Islet of Langerhans (tissue), 1 donor: ENCODE results near the gene DNAJA2.
"Not testable (repeated sequence)": the region's sequence is repeated elsewhere in the genome, so short reads cannot be mapped to it uniquely, and the experiment has no call there.

Experiments used
- FAIRE-seq: peaks from one replicate; lab custom pipeline; 2011; peaks lifted over from hg19 to GRCh38; lab: Jason Lieb, UNC

Gene DNAJA2

DNA sequence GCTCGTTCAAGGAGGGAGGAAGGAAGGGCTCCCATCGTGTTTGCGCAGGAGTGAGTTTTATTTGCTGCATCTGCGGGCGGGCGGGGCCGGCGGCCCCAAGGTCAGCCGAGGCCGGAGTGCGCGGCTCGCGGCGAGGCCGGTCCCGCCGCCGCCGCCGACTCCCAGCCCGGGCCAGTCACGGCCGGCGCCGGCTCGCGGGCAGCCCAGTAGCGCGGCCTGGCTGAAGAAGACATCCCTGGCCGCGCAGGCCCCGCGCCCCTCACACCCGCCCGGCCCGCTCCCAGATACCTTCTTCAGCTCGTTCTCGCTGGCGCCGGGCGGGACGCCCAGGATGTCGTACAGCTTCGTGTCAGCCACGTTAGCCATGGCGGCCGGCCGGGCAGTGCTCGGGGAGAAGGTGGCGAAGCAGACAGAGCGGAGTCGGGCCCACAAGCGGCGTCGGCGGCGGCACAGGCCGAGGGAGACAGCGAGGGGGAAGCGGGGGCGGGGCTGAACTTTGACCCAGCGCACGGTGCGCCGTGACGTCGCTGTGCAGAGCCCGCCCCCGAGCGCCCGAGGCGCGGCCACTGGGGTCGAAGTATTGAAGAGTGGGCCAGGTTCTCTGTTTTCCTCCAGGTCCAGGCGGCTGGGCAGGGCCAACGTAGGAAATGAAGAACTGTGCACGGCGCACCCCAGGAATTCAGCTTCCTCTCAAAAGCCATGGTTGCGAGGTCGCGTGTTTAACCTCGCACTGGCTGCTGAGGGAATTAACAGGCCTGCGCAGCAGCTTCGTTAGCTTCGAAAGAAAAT, at the start of gene DNAJA2:
Gene DNAJA2 (minus strand): TSS at position 468 of the 789 bp plus-strand sequence. CDS start 102 bp downstream, at position 366.
- FAIRE-seq, result no peak

DNA sequence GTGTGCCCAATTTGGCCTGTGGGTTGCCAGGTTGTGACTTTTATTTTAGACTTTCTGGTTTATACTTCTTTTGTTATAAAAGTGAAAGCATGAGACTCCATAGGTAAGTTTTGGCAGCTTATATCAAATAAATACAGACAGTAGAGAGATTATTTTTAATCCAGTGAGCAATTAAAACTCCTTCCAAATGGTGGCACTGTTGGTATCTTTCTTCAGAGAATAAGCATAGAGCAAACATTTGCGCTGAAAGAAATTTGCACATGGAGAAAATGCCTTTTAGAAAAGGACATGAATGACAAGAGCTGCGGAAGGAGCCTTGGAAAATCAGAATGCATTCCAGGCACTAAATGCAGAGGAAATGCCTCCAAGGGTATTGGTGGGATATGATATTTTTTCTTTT, 46.1 kb upstream of the DNAJA2 start:
- no peak for FAIRE-seq

DNA sequence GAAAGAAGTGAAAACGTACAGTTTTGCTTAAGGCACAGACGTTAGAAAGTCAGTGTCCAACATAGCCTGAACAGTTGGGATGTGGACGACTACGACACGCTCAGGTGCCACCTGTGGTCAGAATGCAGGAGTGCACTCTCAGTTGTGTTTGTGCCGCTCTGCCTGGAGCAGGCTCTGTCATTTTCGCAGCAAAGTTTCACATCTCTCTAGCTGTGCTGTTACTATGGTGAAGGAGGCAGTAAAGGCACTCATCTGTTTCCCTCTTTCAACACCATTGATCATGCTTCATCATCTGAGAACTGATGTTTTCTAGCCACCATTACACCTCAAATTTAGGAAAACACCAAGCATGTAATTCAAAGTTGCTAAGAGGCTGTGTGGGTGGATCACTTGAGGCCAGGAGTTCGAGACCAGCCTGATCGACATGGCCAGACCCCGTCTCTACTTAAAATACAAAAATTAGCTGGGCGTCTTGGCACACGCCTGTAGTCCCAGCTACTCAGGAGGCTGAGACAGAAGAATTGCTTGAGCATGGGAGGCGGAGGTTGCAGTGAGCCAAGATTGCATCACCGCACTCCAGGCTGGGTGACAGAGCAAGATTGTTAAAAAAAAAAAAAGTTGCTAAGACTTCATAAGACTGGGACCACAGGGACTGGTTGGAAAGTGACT, 44.9 kb upstream of the DNAJA2 start:
- FAIRE-seq, result peak; percentile 53

DNA sequence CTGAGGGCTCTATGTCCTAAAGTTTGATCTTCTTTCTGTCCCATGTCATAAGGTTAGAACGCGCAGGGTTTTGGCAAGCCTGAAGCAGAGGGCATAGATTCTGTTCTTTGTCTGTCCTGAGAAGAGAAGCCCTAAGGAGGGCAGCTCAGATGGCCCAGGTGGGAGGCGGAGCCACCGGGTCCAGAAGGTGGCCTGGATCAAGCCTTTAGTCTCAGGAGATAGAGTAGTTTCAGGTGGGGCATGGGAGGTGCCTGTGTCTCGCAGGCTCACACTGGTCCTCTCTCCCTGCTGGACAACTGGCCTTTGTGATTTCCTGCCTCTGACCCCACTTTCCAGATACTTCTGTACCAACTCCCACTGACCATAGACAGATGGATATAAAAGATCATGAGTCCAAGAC, 44.2 kb upstream of the DNAJA2 start:
- FAIRE-seq, result no peak

DNA sequence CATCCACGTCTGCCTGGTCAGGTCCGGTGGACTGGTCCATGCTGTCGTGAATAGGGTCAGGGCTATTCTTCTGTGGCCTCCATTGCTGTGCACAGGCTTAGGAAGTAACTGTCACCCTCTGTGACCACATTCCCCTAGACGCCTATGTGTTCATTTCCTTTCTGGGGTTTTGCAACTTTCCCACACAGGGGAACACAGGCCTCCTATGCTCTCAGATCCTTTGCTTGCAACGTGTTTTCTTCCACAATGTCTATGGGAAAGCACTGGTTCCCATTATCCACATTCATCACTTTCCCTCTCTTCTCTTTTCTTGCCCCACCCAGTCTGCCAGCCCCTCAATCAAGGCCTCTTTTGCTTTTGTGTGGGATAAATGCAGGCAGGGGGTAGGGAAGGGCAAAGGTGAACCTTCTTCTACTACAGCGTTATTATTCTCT, 43.2 kb upstream of the DNAJA2 start:
- FAIRE-seq, result no peak

DNA sequence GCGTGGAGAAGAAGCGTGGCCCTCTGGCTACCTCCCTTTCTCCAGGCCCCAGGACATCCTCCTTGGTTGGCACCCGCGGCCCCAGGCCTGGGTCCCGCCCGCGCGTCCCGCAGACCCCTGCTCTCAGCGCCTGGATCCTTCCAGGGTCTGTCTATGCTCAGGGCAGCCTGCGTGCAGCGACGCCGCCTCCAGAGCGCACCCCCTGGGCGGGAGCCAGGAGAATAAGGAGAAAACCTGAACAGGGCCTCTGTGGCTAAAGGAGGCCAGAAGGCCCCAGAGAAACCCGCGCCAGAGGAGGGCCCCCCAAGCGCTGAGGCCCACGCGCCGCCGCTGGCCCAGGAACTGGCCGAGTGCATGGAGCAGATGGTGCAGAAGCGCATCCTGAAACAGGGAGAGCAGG, 40.4 kb upstream of the DNAJA2 start:
- no peak for FAIRE-seq

DNA sequence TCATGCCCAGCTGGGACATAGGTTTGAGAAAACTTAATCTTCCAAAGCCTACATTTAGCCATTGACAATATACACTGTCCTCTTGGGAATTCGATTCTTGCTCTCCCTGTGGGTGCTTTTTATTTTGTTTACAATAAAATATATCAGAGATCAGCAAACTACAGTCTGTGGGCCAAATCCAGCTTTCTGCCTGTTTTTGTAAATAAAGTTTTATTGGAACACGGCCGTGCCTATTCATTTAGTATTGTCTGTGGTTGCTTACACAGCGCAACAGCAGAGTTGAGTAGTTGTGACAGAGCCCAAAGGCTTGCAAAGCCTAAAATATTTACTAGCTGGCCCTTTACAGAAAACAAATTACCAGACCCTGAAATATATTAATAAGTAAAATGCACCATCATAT, 39.7 kb upstream of the DNAJA2 start:
- no peak for FAIRE-seq

DNA sequence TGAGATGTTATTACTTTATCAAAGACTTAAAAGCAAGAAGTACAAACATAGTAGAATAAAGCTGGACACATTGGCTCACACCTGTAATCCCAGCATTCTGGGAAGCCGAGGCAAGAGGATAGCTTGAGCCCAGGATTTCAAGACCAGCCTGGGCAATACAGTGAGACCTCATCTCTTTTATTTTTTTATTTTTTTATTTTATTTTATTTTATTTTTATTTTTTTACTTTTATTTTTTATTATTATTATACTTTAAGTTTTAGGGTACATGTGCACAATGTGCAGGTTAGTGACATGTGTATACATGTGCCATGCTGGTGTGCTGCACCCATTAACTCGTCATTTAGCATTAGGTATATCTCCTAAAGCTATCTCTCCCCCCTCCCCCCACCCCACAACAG, 37.3 kb upstream of the DNAJA2 start:
- FAIRE-seq, result not testable (repeated sequence)

DNA sequence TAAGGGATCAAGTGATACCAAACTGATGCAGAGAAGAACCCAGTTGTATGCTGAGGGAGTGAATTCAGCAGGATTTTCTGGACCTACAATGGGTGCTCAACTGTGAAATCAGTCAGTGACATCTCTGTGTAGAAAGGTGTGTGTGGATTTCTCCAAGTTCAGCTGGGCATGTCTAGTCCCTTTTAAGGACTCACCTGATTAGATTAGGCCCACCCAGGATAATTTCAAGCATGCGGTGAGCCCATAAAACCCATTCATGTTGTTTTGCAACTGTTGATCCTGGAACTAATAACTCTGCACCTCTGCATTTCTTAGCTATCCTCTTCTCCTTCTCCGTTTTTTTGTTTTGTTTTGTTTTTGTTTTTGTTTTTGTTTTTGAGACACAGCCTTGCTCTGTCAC, 35.1 kb upstream of the DNAJA2 start:
- FAIRE-seq, result no peak

DNA sequence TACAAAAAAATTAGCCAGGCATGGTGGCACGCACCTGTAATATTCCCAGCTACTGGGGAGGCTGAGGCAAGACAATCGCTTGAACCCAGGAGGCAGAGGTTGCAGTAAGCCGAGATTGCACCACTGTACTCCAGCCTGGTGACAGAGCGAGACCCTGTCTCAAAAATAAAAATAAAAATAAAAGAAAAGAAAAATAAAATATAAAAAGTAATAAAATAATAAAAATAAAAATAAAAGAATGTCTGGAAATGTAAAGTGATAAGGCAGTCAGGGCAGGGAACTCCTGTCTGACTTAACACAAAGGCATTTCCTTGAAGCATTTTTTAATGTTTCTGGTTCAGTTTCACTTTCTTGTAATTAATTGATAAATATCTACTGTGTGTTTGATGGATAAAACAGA, 34.7 kb upstream of the DNAJA2 start:
- no peak for FAIRE-seq

DNA sequence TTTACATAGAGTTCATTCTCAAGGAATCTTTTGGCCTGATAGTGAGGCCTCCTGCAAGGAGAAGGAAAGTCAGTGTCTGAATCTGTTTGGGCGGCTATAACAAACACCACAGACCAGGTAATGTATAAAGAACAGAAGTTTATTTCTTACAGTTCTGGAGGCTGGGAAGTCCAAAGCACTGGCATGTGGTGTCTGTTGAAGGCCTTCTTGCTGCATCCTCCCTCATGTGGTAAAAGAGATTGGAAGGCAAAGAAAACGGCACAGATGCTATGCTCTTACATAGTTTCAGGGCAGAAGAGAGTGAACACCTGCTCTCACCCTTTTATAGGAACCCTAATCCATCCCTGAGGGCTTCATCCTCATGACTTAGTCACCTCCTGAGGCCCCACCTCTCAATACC, 31.2 kb upstream of the DNAJA2 start:
- no peak for FAIRE-seq

DNA sequence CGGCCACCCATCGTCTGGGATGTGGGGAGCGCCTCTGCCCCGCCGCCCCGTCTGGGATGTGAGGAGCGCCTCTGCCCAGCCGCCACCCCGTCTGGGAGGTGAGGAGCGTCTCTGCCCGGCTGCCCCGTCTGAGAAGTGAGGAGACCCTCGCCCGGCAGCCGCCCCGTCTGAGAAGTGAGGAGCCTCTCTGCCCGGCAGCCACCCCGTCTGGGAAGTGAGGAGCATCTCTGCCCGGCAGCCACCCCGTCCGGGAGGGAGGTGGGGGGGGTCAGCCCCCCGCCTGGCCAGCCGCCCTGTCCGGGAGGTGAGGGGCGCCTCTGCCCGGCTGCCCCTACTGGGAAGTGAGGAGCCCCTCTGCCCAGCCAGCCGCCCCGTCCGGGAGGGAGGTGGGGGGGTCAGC, 26.6 kb upstream of the DNAJA2 start:
- not testable (repeated sequence) for FAIRE-seq

DNA sequence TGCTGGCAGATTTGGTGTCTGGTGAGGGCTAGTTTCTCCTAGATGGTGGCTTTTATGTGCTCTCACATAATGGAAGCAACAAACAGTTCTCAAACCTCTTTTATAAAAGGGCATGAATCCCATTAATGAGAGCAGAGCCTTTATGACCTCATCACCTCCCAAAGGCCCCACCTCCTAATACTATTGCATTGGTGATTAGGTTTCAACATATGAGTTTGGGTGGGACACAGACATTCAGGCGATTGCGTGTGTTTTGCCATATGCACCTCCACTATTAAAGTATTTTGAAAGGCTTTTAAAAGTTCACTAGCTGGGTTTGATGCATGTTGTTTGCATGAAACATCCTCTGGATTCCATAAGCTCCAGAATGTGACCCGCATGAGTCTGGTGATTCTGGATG, 24.4 kb upstream of the DNAJA2 start:
- FAIRE-seq, result no peak

DNA sequence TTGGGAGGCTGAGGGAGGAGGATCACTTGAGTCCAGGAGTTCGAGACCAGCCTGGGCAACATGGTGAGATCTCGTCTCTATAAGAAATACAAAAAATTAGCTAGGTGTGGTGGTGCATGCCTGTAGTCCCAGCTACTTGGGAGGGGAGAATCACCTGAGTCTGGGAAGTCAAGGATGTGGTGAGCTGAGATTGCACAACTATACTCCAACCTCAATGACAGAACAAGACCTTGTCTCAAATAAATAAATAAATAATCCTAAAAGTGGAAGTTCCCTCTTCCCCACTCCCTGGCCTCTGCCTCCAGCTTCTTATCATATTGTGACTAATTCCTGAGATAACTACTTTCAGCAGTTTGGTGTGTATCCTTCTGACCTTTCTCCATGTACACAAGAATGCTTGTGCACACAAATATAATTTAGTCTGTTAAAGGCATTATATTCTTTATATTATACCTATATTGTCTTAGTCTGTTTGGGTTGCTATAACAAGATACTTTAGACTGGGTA, 23.5 kb upstream of the DNAJA2 start:
- no peak for FAIRE-seq

DNA sequence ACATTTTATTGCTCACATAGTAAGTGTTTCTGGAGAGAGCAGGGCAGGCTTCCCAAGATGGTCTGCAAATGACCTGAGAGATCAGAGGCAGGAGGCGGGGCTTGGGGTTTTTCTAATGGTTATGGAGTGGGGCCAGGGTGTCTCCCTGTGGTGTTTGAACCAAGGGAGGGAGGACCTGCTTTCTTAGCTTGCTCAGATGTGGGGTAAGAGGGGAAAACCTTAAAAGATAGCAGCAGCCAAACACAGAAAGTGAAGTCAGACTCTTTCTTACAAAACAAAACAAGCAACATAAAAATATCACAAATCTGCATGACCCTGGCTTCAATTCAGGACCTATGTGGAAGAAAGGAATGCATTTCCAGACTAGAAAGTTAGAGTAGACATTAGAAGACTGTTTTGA, 22.9 kb upstream of the DNAJA2 start:
- no peak for FAIRE-seq

DNA sequence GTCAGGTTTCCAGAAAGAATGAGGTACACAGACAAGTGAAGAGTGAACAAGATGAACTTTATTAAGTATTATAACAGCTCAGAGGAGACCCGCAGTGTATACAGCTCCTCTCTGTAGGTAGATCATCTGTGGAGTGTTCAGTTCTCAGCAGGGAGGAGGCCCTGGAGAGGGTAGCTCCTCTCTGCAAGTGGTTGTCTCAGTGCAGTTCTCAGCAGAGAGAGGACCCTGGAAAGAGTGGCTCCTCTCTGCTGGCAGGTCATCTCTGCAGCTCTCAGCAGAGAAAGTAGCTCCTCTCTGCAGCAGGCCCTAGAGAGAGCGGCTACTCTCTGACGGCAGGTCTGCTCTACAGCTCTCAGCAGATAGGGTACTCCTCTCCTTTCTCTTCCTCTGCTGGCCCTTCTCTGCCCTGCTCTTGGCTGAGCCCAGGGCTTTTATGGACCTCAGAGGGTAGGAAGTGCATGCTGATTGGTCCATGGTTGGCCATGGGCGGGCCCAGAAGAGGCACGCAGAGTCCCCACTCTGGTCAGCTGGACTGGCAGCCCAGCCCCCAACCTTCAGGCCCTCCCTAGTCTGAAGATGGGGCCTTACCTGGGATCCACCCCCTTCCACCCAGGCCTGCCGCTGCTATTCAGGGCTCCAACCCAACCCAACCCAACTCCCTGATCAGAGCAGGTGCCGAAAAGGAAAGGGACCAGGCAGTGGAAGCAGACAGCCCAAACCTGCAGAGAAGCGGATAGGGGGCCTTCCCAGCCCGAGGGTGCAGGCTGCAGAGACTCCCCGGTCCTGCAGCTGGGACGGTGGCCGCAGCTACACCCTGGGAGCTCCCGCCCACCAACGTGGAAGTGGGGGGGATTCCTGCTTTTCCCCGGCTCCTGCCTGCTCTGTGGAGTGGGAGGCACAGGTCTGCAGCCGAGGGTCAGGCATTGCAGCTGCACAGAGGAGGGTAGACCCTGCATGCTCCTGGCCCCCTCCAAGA, 18.5 kb upstream of the DNAJA2 start:
- FAIRE-seq, result no peak

DNA sequence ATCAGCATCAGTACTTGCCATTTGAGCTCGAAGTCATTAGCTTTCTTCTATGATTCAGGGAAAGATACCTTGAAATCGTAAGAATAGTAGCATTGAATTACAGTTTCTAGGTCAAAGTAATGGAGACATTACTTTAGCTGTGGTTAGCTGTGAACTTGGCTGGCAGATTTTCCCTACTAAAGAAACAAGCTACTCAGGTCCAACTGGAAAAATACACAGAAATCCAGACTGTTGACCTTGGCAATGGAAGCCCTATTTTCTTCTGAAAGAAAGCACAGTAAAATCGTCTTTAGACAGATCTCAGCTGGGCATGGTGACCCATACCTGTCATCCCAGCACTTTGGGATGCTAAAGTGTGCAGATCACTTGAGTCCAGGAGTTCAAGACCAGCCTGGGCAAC, 13.4 kb upstream of the DNAJA2 start:
- FAIRE-seq, result no peak

DNA sequence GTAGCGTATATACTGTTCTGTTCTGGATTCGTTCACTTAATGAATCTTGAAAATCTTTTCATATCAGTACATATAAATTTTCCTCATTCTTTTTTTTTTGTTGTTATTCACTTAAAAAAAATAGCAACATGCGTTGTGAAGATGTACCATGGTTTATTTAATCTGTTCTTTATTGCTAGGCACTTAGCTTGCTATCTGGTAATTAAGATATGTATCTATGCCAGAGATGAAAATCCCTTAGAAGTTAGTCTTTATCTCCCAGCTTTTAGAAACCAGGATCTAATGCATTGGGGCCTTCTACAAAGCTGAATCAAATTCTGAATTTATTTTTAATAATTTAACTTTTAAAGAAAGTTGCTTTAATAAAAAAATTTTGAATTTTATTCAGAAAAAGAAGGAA, 13.0 kb upstream of the DNAJA2 start:
- no peak for FAIRE-seq

DNA sequence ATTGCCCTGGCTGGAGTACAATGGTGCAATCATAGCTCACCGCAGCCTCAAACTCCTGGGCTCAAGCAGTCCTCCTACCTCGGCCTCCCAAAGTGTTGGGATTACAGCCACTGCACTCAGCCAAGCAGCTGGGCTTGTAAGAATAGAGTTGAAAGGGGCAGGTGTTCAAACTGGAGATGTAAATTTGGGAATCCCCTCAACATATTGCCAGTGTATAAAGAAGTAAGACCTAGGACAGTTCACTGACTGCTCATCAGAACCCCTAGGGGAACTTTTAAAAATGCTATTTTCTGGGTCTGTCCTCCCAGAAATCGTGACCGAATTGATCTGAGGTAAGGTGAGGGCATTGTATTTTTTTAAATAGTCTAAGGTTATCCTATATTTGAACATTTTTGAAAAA, 8.9 kb upstream of the DNAJA2 start:
- no peak for FAIRE-seq

DNA sequence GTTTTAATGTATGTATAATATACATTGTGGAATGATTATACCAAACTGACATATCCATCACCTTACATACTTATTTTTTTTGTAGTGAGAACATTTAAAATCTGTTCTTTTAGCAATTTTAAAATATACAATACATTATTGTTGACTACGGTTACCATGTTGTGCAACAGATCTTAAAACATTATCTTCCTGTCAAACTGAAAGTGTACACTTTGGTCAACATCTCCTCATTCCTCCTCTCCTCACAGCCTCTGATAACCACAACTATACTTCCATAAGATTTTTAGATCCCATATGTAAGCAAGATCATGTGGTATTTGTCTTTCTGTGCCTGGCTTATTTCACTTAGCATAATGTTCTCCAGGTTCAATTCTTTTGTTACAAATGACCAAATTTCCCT, 7.5 kb upstream of the DNAJA2 start:
- FAIRE-seq, result no peak

DNA sequence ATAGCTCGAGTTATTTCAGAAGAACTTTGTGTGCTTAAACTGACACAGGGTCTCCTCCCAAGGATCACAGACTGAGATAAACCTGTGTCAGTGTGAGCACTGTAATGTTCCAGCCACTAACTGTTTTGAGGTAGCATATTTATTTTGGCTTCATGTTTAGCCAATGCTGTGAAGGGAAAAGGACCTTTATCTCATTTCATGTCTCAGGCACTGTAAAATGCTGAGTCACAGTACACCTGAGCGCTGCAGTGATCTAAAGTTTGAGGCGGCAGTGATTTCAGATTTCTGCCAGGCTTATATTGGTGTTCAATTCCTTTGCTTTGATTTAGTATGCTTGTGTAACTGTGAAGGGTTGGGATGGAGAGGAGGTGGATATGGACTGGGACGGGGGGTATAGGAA, 3.1 kb upstream of the DNAJA2 start:
- no peak for FAIRE-seq

DNA sequence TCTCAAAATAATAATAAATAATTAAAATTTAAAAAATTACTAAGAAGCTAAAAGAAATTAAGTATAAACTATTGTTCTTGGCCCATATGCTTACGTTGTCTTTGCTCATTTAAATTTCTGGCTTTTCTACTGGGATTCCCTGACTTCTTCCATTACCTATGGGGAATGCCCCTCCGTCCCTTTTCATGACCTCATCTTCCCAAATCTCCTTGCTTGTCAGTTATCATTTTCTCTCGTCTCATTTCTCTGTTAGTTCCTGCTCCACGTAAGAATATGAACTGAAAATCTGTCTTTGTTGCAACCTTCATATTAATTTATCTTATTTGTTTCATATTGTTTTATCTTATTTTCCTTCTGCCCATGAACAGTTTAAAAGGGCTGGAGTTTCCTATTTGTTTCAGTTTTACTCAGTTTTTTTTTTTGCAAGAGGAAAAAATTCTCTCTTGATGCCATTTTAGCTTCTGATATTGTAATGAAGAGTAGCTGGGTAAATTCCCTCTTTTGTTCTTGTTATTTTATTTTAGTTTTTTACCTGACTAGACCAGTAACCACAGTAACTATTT, 2.5 kb upstream of the DNAJA2 start:
- no peak for FAIRE-seq
